Measurements from ENCODE around the gene XPO6.

- TF ChIP-seq POLR2A (IDR thresholded peaks at IDR 0.05), result no peak
- no peak for TF ChIP-seq CTCF (IDR thresholded peaks at IDR 0.05)
- TF ChIP-seq EP300 (IDR thresholded peaks at IDR 0.05), result no peak
Observed at GRCh38 chr16:28184625-28185024, 27.1 kb downstream of the XPO6 start.

All from tibial nerve (tissue), 4 donors.